Panc1 (cell line): ENCODE results near the gene DAB1.

ENCODE experiments used
- CTCF ChIP-seq: fragments of 450-650 bp; IDR thresholded peaks from 2 replicates; pipeline ENCODE4 v1.5.1; 2017; ENCODE audit warnings: mild to moderate bottlenecking
- POLR2AphosphoS5 ChIP-seq: IDR thresholded peaks from 2 replicates; pipeline ENCODE4 v1.6.1; 2012; ENCODE audit warnings: mild to moderate bottlenecking, low read depth, low read length, moderate library complexity
- REST ChIP-seq, 2 experiments: IDR thresholded peaks; 2 replicates each; pipeline ENCODE4 v1.6.1; 2011 to 2012; ENCODE audit warnings: low read depth in 2 of 2, control low read depth in 1 of 2, low read length in 1 of 2, mild to moderate bottlenecking in 1 of 2, moderate library complexity in 1 of 2; ENCODE audit not compliant: insufficient read depth in 1 of 2

GRCh38 chr1:57249511-57249910 lies 174.3 kb downstream of the DAB1 start:
- TF ChIP-seq CTCF (no peak), POLR2AphosphoS5 (no peak), REST (IDR thresholded peaks at IDR 0.05; ENCODE audit: insufficient read depth in 1 of 2, low read depth in 2 of 2, low read length in 1 of 2) (no peak)
